Fibroblast of pulmonary artery (primary cell): ENCODE measurements around the gene RHOD.

Experiments
- DNase-seq: peaks from one replicate; pipeline ENCODE4 v3.0.0-alpha.2; 2010; ENCODE audit warnings: low read depth
- H3K4me3 ChIP-seq: replicated peaks from 2 replicates; pipeline ENCODE4 v1.5.1; 2011; ENCODE audit warnings: low read depth, mild to moderate bottlenecking, control low read depth, low read length, moderate library complexity
- TF ChIP-seq, protein P1 (sequence below): IDR thresholded peaks from 2 replicates; pipeline ENCODE4 v1.5.1; 2011; ENCODE audit warnings: mild to moderate bottlenecking, control low read depth, low read length, inconsistent platforms; ENCODE audit errors: missing control alignments

RHOD gene

DNA sequence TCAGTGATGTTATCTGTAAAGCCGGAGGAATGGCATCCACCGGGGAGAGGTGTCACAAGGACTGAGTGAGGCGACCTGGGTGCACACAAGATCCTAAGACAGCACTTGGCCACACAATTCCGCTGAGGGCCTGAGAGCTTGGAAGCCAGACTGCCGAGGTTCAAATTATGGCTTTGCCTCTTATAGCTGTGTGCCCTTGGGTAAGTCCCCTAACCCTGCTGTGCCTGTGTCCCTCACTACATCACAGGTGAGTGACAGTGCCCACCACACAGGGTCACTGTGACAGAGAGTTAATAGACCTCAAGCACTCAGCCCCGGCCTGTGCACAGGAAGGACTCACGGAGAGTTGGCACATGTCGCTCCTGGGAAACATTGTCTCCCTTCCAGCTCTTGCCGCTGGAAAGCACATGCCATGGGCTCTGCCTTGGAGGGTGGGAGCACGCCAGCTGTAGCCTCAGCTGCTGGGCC, 592 bp downstream of the RHOD start:
- no peak for DNase-seq
- peak overlapping the region; percentile 50 for H3K4me3 ChIP-seq

GRCh38 chr11:67058506-67058905, 1.9 kb downstream of the RHOD start:
- H3K4me3 ChIP-seq: no peak overlapping the region
- DNase-seq: no peak
- TF ChIP-seq, protein P1, sequence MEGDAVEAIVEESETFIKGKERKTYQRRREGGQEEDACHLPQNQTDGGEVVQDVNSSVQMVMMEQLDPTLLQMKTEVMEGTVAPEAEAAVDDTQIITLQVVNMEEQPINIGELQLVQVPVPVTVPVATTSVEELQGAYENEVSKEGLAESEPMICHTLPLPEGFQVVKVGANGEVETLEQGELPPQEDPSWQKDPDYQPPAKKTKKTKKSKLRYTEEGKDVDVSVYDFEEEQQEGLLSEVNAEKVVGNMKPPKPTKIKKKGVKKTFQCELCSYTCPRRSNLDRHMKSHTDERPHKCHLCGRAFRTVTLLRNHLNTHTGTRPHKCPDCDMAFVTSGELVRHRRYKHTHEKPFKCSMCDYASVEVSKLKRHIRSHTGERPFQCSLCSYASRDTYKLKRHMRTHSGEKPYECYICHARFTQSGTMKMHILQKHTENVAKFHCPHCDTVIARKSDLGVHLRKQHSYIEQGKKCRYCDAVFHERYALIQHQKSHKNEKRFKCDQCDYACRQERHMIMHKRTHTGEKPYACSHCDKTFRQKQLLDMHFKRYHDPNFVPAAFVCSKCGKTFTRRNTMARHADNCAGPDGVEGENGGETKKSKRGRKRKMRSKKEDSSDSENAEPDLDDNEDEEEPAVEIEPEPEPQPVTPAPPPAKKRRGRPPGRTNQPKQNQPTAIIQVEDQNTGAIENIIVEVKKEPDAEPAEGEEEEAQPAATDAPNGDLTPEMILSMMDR: no peak

More for the DNA sequence above, 592 bp downstream of the RHOD start:
- TF ChIP-seq, protein P1: no peak

DNA sequence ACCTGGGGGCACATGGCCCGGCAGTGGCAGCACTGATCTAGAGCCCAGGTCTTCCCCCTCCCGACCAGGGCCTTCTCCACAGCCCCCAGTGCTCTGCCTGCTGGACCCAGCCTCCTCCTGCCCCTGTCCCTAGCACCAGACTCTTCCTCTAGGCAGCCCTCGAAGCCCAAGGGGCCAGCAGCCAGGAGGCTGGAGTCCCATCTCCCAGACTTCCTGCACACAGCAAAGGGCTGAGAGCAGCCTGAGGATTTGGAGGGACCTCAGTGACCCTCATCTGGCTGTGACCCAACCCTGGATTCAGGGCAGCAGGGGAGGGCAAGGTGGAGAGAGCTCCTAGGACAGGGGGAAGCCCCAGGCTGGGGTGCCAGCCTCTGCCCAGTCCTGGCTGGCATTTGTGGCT, 3.0 kb downstream of the RHOD start:
- TF ChIP-seq, protein P1: no peak
- no peak for DNase-seq
- no peak overlapping the region for H3K4me3 ChIP-seq

DNA sequence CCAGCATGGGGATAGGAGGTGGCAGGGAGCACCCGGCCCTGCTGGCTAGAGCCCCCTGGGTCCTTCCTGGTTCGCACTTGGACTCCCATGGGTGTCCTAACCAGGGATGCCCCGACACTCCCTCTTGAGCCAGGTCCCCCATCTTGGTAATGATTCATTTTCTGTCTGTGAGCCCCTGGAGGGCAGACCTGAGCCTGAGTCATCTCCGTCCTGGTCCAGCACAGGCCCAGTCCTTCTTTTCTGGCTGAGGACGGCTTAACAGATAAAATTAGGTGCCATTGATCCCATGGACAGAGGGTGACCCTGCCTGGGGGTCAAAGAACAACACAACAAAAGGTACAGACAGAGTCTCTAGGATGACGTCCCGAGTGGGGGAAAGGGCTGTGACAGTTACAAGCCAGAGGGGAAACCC, 3.5 kb downstream of the RHOD start:
- H3K4me3 ChIP-seq: no peak overlapping the region
- DNase-seq: no peak

GRCh38 chr11:67062526-67063373, 6.1 kb downstream of the RHOD start:
- DNase-seq: no peak
- H3K4me3 ChIP-seq: no peak overlapping the region
- TF ChIP-seq, protein P1: no peak

More for the DNA sequence above, 3.5 kb downstream of the RHOD start:
- TF ChIP-seq, protein P1: no peak

- no peak overlapping the region for H3K4me3 ChIP-seq
- TF ChIP-seq, protein P1: no peak
- no peak for DNase-seq
These were observed 9.7 kb downstream of the RHOD start for GRCh38 chr11:67066333-67066709.
